ENCODE data around the gene SRC. TPM values are rescaled to one million over a fixed set of nuclear protein-coding genes. Genes with fewer than 3 reads are reported as not detected.

The SRC gene
- total and polyA plus RNA-seq, 7 donors = 0.86 to 3.0 (median 1.3) TPM

GRCh38 chr20:37354210-37355195 lies 8.6 kb downstream of the SRC start:
- intact Hi-C loops (cut with DNase I) = no loop called here
- WGBS, 3 donors = 79 to 89% (median 81%) methylated on average over 18 of the region's 18 CpGs
- Histone ChIP-seq H3K36me3 (ENCODE audit: insufficient read depth in 1 of 2, low read depth in 1 of 2) (no peaks in the 10 kb centered on the region), H3K4me1 (no peaks in the 10 kb centered on the region), H3K4me3 (no peak overlapping the region), H3K27me3 (ENCODE audit: insufficient read depth in 3 of 3, low read length in 2 of 3) (peaks cover 0 to 5% (median 0%) of the 10 kb centered on the region in 3 donors), H3K9me3 (no peaks in the 10 kb centered on the region), H3K27ac (no peak overlapping the region)
- DNase-seq = no peak
- no peak for ATAC-seq
- TF ChIP-seq CTCF (IDR thresholded peaks at IDR 0.05) = no peak

GRCh38 chr20:37355252-37356180 lies 9.6 kb downstream of the SRC start:
- TF ChIP-seq CTCF (IDR thresholded peaks at IDR 0.05) = no peak
- intact Hi-C loops (cut with DNase I) = no loop called here
- Histone ChIP-seq H3K9me3 (no peaks in the 10 kb centered on the region), H3K36me3 (ENCODE audit: insufficient read depth in 1 of 2, low read depth in 1 of 2) (no peaks in the 10 kb centered on the region), H3K4me1 (no peaks in the 10 kb centered on the region), H3K27me3 (ENCODE audit: insufficient read depth in 3 of 3, low read length in 2 of 3) (peaks cover 0 to 5% (median 0%) of the 10 kb centered on the region in 3 donors), H3K4me3 (no peak overlapping the region), H3K27ac (no peak overlapping the region)
- DNase-seq (no peak), ATAC-seq (peak in 3 of 4 donors; percentile 26 to 50 (median 48))
- WGBS, 3 donors = 76 to 84% (median 77%) methylated on average over 15 of the region's 15 CpGs

GRCh38 chr20:37356387-37356786 lies 10.4 kb downstream of the SRC start:
- Histone ChIP-seq H3K27ac (no peak overlapping the region), H3K4me3 (no peak overlapping the region), H3K4me1 (no peaks in the 10 kb centered on the region), H3K9me3 (no peaks in the 10 kb centered on the region), H3K36me3 (ENCODE audit: insufficient read depth in 1 of 2, low read depth in 1 of 2) (no peaks in the 10 kb centered on the region), H3K27me3 (ENCODE audit: insufficient read depth in 3 of 3, low read length in 2 of 3) (peaks cover 0 to 3% (median 0%) of the 10 kb centered on the region in 3 donors)
- 42 to 55% (median 45%) methylated on average over 8 of the region's 8 CpGs for WGBS, 3 donors
- no peak for TF ChIP-seq CTCF (IDR thresholded peaks at IDR 0.05)
- peak; percentile 68 to 79 for DNase-seq
- ATAC-seq = no peak
- intact Hi-C loops (cut with DNase I) = no loop called here

GRCh38 chr20:37356961-37357371 lies 11.0 kb downstream of the SRC start:
- H3K4me3 ChIP-seq = no peak overlapping the region
- intact Hi-C loops (cut with DNase I) = no loop called here
- DNase-seq (no peak), ATAC-seq (no peak)
- TF ChIP-seq CTCF (IDR thresholded peaks at IDR 0.05) = no peak
- no peak overlapping the region for H3K27ac ChIP-seq
- H3K9me3 ChIP-seq = no peaks in the 10 kb centered on the region
- 56 to 68% (median 63%) methylated on average over 11 of the region's 11 CpGs for WGBS, 3 donors
- H3K4me1 ChIP-seq = no peaks in the 10 kb centered on the region
- no peaks in the 10 kb centered on the region for H3K36me3 ChIP-seq (ENCODE audit: insufficient read depth in 1 of 2, low read depth in 1 of 2)
- H3K27me3 ChIP-seq (ENCODE audit: insufficient read depth in 3 of 3, low read length in 2 of 3) = peaks cover 0 to 2% (median 0%) of the 10 kb centered on the region in 3 donors

All from psoas muscle (tissue), 8 donors.